ENCODE results near the gene HMCN1.
"Not testable (repeated sequence)": the region's sequence is repeated elsewhere in the genome, so short reads cannot be mapped to it uniquely, and the experiment has no call there.

The HMCN1 gene

GRCh38 chr1:186210258-186210657, 476.1 kb downstream of the HMCN1 start:
- no peak for DNase-seq

- DNase-seq: not testable (repeated sequence)
These were observed 477.4 kb downstream of the HMCN1 start for GRCh38 chr1:186211583-186211982.

GRCh38 chr1:186212568-186213224, 478.5 kb downstream of the HMCN1 start:
- DNase-seq: no peak

GRCh38 chr1:186213225-186213607, 479.0 kb downstream of the HMCN1 start:
- no peak for DNase-seq

GRCh38 chr1:186214791-186215190, 480.6 kb downstream of the HMCN1 start:
- DNase-seq: no peak

GRCh38 chr1:186215636-186216035, 481.4 kb downstream of the HMCN1 start:
- DNase-seq: no peak

GRCh38 chr1:186218654-186219352, 484.6 kb downstream of the HMCN1 start:
- DNase-seq: no peak

- DNase-seq: no peak
These were observed 485.9 kb downstream of the HMCN1 start for GRCh38 chr1:186220067-186220466.

- DNase-seq: no peak
These were observed 486.7 kb downstream of the HMCN1 start for GRCh38 chr1:186220911-186221310.

GRCh38 chr1:186225096-186225495, 490.9 kb downstream of the HMCN1 start:
- no peak for DNase-seq

GRCh38 chr1:186228749-186229148, 494.6 kb downstream of the HMCN1 start:
- no peak for DNase-seq

- no peak for DNase-seq
These were observed 497.8 kb downstream of the HMCN1 start for GRCh38 chr1:186231861-186232436.

GRCh38 chr1:186234976-186235686, 500.9 kb downstream of the HMCN1 start:
- no peak for DNase-seq

- DNase-seq: no peak
These were observed 501.5 kb downstream of the HMCN1 start for GRCh38 chr1:186235696-186236095.

- DNase-seq: no peak
These were observed 502.7 kb downstream of the HMCN1 start for GRCh38 chr1:186236921-186237320.

- DNase-seq: no peak
These were observed 505.0 kb downstream of the HMCN1 start for GRCh38 chr1:186239171-186239570.

- no peak for DNase-seq
These were observed 506.2 kb downstream of the HMCN1 start for GRCh38 chr1:186240436-186240835.
